SK-N-SH treated with all-trans-retinoic acid at 6 μM for 48 hours (cell line): ENCODE measurements around the gene SAG.

Source experiments
- CSDC2 ChIP-seq: fragments of 250-450 bp; sonication (Bioruptor Pico); IDR thresholded peaks from 2 replicates; pipeline ENCODE4 v1.5.0; 2020; ENCODE audit warnings: mild to moderate bottlenecking, moderate library complexity
- GLIS3 ChIP-seq: fragments of 250-450 bp; sonication (Bioruptor Pico); IDR thresholded peaks from 2 replicates; pipeline ENCODE4 v1.5.0; 2020; ENCODE audit warnings: mild to moderate bottlenecking, moderate library complexity
- TOX ChIP-seq: fragments of 250-450 bp; sonication (Bioruptor Pico); IDR thresholded peaks from 2 replicates; pipeline ENCODE4 v1.8.0; 2021; ENCODE audit warnings: mild to moderate bottlenecking, moderate library complexity, borderline replicate concordance
- ZFP30 ChIP-seq: fragments of 450-650 bp; formaldehyde crosslinking; IDR thresholded peaks from 2 replicates; pipeline ENCODE4 v1.5.0; 2022; ENCODE audit warnings: mild to moderate bottlenecking, moderate library complexity
- ZNF70 ChIP-seq: fragments of 450-650 bp; formaldehyde crosslinking; IDR thresholded peaks from 2 replicates; pipeline ENCODE4 v1.5.0; 2020; ENCODE audit warnings: mild to moderate bottlenecking, moderate library complexity
- ZNF8 ChIP-seq: fragments of 450-650 bp; formaldehyde crosslinking; IDR thresholded peaks from 2 replicates; pipeline ENCODE4 v1.5.0; 2020; ENCODE audit warnings: mild to moderate bottlenecking, moderate library complexity

DNA sequence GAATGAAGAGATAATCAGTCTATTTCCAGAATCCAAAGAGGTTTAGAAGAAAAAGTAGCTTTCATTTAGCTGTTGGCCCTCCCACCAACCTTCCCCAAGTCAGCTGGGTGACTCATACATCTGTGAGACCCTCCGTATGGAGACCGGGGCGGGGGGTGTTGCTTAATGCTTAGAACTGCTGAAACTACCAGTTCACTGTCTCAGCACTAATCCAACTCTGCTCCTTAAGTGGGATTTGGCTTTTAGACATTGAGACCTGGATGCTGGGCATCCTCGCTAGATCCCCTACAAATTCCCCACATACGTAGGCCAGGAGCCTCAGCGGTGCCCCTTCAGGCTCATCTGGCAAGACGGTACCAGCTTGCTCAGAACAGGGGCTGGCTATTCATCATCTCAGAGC lies at the start of gene SAG:
- TF ChIP-seq TOX (CRISPR knock-in tag) (no peak), ZFP30 (CRISPR knock-in tag) (no peak), GLIS3 (CRISPR knock-in tag) (no peak), ZNF70 (CRISPR knock-in tag) (no peak), ZNF8 (CRISPR knock-in tag) (no peak), CSDC2 (CRISPR knock-in tag) (no peak)
